ENCODE measurements around the gene CNTNAP5. TPM values are rescaled to one million over a fixed set of nuclear protein-coding genes. Genes with fewer than 3 reads are reported as not detected.
A peak's percentile ranks its signal among the peaks of the same experiment; 100 is the strongest.

CNTNAP5 gene
- total RNA-seq, 1 experiment from 2014 or later, result not detected

- DNase-seq (ENCODE audit: extremely low read depth, low read depth), result no peak
These were observed 232.0 kb downstream of the CNTNAP5 start for GRCh38 chr2:124257120-124257519.

DNA sequence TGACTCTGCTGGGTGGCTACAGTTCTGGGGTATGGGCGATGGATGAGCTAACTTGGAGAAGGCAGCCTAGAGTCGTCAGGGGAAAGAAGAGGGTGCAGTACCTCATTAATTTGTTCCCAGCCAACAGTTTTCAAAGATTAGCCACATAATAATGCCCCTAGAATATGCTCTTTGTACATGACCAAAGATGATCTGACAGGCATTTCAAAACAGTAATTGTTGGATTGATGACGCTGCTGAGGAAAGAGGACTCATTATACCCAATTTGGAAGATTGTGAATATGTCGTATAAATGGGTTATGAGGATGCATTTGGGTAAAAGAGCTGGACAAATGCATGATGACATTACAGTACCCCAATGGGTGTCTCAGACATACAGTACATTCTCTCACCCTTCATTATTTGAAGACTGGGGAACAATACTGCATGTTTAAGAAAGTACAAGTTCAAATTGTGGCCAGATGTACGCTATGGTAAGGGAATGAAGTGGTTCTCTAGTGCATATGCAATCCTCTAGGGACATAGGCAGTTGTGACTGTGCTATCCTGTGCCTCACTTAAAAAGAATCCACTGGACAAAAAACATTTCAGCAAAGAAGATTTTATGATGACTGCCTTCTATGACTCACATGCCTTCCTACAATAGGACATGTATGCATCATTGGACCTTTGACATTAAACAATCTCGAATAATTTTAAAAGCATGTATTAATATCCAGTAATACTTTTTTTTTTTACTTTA lies 233.2 kb downstream of the CNTNAP5 start:
- DNase-seq (ENCODE audit: extremely low read depth, low read depth), result no peak

GRCh38 chr2:124261456-124261855 lies 236.4 kb downstream of the CNTNAP5 start:
- DNase-seq (ENCODE audit: extremely low read depth, low read depth), result no peak

GRCh38 chr2:124264551-124265091 lies 239.5 kb downstream of the CNTNAP5 start:
- no peak for DNase-seq (ENCODE audit: extremely low read depth, low read depth)

- peak; percentile 27 for DNase-seq (ENCODE audit: extremely low read depth, low read depth)
These were observed 242.7 kb downstream of the CNTNAP5 start for GRCh38 chr2:124267794-124268193.

DNA sequence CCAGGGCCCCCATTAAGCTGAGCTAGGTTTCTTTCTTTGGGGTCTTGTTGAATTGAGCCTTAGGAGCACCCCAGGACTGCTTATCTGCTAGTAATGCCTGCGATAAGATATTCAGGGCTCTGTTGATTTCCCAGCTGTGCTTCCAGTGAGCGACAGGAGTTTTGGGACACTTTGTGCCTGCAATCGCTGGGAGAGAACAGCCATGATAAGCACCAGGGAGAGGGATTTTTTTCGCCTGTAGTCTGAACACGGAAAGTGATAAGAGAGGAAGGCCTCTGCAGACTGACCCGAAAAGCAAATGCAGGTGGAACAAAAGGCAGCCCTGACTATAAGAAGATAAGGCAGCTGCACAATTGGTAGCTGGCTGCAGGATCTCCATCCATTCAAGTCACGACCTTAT lies 244.3 kb downstream of the CNTNAP5 start:
- DNase-seq (ENCODE audit: extremely low read depth, low read depth), result no peak

DNA sequence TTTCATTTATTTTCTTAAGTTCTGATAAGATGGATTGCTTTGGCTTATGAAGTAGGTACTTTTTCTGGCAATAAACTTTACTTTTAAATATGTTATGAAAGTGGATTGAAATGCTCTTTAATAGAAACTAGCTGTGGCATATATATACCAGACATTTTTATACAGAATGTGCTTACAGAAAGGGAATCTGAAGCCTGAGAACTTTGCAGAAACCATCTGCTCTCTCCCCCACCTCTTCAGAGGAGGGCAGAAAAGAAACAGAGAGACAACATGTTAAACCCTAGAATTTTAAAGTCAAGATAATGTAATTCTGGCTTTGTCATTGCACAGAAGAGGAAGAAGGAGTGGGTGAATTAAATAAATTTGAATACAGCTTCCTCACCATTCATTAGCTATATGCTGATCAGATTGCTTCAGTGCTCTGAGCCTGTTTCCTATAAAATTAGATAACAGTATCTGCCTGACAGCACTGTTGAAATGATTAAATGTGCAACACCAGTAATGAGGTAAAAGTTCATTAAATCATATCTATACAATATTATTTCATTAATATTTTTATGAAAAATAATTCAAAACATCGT lies 247.3 kb downstream of the CNTNAP5 start:
- no peak for DNase-seq (ENCODE audit: extremely low read depth, low read depth)

DNA sequence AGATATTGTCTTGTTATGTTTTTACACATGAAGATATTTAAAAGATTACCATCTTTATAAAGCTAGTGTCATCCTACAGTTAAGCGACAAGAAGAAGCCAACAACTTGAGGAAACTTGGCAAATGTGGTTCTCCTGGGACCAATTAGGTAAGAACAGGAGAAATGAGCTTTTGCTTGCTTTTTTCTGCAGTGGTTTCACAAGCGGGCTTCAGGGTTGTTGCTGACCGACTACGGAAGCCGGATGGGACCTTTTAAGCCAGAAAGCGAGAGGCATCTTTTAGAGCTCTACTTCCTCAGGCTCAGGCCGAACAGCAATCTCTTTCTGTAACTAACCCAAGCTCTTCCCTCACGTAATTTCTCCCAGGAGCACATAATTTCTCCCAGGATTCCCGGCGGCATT lies 256.5 kb downstream of the CNTNAP5 start:
- DNase-seq (ENCODE audit: extremely low read depth, low read depth), result no peak

DNA sequence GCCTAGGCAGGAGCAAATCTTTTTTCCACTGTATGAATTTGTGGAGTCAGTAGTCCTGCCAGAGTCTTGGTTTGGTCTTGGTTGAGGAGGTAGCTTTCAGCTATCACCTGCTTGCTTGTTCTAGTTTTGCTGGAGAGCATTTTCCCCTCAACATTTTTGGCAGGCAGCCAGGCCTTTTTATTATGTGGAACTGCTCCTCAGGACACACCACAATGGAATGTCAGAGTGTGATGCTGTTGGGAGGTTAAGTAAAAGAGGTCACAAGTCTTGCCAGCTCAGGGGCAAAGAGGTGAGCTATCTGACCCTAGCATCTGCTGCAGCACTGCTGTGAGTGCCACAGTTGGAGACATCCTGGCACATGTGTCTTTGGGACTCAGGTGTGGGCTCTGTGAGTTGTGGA lies 258.0 kb downstream of the CNTNAP5 start:
- no peak for DNase-seq (ENCODE audit: extremely low read depth, low read depth)

GRCh38 chr2:124286089-124286783 lies 261.1 kb downstream of the CNTNAP5 start:
- peak; percentile 23 for DNase-seq (ENCODE audit: extremely low read depth, low read depth)

DNA sequence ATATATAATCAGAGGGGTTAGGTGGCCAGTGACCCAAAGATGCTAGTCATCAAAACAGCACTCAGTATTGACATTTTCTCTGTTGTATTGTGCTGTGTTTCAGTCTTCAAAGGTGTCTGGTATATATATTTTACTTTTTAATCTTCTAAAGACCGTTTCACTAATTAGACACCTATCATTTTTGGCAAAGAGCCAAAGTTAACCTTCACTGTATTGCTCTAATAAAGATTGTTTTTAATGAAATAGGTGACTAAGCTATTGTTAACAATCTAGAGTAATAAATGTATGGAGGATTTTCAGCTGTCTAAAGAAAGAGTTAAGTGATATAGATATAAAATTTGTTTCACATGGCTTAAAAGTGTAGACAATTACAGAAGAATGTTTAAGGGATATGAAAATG lies 264.0 kb downstream of the CNTNAP5 start:
- DNase-seq (ENCODE audit: extremely low read depth, low read depth), result no peak

- no peak for DNase-seq (ENCODE audit: extremely low read depth, low read depth)
These were observed 264.5 kb downstream of the CNTNAP5 start for GRCh38 chr2:124289615-124290014.

GRCh38 chr2:124296470-124296869 lies 271.4 kb downstream of the CNTNAP5 start:
- no peak for DNase-seq (ENCODE audit: extremely low read depth, low read depth)

GRCh38 chr2:124301915-124302314 lies 276.8 kb downstream of the CNTNAP5 start:
- DNase-seq (ENCODE audit: extremely low read depth, low read depth), result no peak

DNA sequence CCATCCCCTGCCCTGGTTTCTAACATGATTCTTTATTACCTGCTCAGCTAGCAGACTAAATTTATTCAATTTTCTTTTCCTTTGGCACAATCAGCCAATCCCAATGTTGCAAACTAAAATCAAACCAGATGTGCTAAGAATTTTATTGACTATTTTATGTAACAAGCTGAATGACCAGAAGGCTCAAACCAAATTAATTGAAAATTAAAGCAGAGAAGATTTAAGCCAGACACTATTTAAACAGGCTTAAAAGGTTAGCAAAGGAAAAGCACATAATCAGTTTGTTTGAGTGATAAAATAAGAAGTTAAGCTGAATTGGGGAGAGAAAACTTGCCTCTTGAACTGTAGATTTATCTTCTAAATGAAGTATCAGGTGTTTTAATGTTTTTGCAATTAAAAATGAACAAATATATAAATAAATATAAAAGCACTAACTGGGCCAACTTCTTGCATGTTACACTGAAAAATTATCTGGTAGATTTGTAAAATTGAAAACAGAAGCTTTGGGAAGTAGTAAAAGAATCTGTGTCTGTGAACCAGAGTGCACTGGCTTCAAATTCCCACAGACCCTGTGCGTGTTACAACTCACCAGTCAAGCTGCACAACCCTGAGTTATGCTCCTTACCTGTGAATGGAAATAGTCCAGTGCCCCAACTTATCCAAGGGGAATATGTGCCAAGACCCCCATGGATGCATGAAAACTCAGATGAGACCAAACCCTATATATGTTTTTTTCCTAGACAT lies 283.4 kb downstream of the CNTNAP5 start:
- no peak for DNase-seq (ENCODE audit: extremely low read depth, low read depth)

DNA sequence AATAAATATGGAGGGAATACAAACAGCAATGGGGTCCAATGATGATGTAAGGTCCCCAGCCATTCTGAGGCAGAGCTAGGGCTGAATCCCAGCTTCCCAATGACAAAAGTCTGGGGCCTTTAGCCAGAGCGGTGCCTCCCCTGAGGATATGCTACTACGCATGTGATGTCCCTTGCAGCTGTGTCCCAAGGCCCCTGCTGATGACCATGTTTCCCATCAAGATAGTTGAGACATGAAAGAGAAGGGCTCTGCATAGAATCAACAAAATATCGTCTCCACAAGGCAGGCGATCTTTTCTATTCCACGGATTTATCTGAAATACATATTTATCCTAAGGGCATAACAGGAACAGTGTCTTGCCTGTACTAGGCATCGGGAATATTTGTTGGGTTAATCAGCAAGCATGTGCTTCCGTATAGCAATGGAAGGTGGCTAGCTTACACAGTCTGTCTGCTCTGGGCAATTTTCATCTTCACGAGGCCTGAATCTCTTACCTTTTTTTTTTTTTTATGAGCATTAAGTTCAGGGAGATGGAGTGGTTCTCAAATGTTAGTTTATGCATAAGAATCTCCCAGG lies 284.6 kb downstream of the CNTNAP5 start:
- DNase-seq (ENCODE audit: extremely low read depth, low read depth), result no peak

DNA sequence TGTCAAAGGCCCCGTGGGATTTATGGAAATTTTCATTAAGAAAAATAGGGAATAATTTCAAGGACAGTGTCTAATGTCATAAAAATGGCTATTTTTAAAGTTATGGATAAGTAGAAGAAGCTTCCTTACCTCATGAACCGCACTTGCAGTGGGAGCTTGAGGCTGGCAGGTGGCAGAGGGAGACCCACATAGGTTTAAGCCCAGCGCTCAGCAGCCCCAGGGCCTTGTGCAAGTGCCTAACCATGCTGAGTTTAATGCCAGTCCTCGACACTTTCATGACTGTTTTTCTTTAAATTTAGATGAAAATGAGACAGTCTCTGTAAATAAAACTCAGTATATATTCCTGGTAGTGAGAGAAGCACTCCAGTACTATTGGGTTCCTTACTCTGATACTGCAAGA lies 285.6 kb downstream of the CNTNAP5 start:
- no peak for DNase-seq (ENCODE audit: extremely low read depth, low read depth)

- DNase-seq (ENCODE audit: extremely low read depth, low read depth), result no peak
These were observed 289.0 kb downstream of the CNTNAP5 start for GRCh38 chr2:124314084-124314483.

DNA sequence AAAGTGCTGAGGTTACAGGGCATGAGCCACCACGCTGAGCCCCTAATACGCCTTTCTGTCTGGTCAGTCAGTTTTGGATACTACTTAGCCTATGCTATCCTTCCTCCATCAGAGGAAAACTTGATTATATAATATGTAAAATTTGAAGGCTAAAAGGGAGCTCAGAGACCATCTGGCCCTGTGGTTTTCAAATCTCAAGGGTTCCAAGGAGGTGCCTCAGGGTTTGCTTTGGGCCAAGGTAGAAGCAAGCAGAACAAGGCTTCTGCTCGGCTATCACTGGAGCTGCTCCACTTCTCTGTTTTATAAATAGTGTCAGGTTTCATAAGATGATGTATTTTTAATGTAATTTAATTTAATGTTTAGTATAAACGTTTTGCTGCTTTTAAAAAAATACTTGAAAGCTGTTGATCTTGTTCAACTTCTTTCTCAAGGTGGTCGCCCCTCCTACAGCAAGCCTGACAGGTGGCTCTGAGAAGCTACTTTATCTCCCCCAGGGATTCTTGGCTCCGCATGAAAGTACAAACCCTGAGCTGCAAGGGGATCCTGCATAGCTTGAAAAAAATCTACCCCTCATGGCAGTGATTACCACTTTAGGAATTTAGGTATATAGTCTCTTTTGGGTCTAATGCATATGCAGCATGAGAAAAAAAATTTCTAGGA lies 290.3 kb downstream of the CNTNAP5 start:
- no peak for DNase-seq (ENCODE audit: extremely low read depth, low read depth)

DNA sequence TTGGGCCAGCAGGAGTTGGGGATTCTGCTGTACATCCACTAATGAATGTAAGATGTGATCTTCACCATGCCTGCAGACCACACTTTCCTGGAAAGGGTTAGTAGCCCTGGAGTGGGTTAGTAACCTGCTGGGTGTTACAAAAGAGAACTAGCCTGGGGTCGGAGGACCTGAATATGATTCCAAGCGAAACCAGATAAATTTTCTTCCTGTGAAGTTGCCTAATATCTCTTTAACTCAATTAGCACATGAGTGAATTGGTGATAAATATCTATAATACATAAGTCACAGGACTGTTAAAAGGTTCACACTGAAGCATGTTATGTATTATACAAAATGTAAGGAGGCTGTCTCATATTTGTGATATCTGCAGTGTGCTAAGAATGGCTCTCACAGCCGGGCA lies 291.0 kb downstream of the CNTNAP5 start:
- no peak for DNase-seq (ENCODE audit: extremely low read depth, low read depth)

Measured in NCI-H460 (cell line).